Keratinocyte (primary cell): ENCODE results near the gene PLA2G2C. TPM values are rescaled to one million over a fixed set of nuclear protein-coding genes. Genes with fewer than 3 reads are reported as not detected.

Experiments
- DNase-seq: peaks from one replicate; pipeline ENCODE4 v3.0.0-alpha.2; 2011; ENCODE audit warnings: low read depth, missing footprints, low spot score
- FAIRE-seq: peaks from 2 replicates; lab custom pipeline; 2011; peaks lifted over from hg19 to GRCh38; lab: Jason Lieb, UNC
- H2AFZ ChIP-seq: 2 replicates; pipeline ENCODE4 v1.6.0; 2012; ENCODE audit warnings: low read length, control low read depth, inconsistent platforms; ENCODE audit not compliant: control insufficient read depth
- H3K27ac ChIP-seq: 2 replicates; pipeline ENCODE4 v1.5.1; 2011; ENCODE audit warnings: low read length; ENCODE audit not compliant: control insufficient read depth, insufficient read depth
- H3K27me3 ChIP-seq: 3 replicates; pipeline ENCODE4 v1.6.0; 2011; ENCODE audit warnings: low read length; ENCODE audit not compliant: control insufficient read depth, insufficient read depth; ENCODE audit errors: extremely low read depth
- H3K36me3 ChIP-seq, 2 experiments: 2 replicates in 1 of 2; 3 replicates in 1 of 2; pipeline ENCODE4 v1.5.1; 2011; ENCODE audit warnings: low read length in 2 of 2, mild to moderate bottlenecking in 1 of 2; ENCODE audit not compliant: control insufficient read depth in 2 of 2, insufficient read depth in 2 of 2; ENCODE audit errors: extremely low read depth in 1 of 2
- H3K4me1 ChIP-seq: 3 replicates; pipeline ENCODE4 v1.5.1; 2011; ENCODE audit warnings: low read length; ENCODE audit not compliant: control insufficient read depth, insufficient read depth; ENCODE audit errors: extremely low read depth
- H3K4me2 ChIP-seq: 3 replicates; pipeline ENCODE4 v1.6.0; 2011; ENCODE audit warnings: low read depth, low read length; ENCODE audit not compliant: control insufficient read depth, insufficient read depth; ENCODE audit errors: extremely low read depth
- H3K4me3 ChIP-seq, 3 experiments: fragments of 200-600 bp in 1 of 3; sonication (generic) in 1 of 3; 2 replicates in 2 of 3; 3 replicates in 1 of 3; pipeline ENCODE4 v1.5.1; 2011 to 2016; ENCODE audit warnings: low read length in 3 of 3, mild to moderate bottlenecking in 3 of 3, control low read depth in 2 of 3, inconsistent platforms in 1 of 3, low read depth in 1 of 3, mixed read lengths in 1 of 3, mixed run types in 1 of 3, moderate library complexity in 1 of 3; ENCODE audit not compliant: control insufficient read depth in 2 of 3, insufficient read depth in 2 of 3; ENCODE audit errors: extremely low read depth in 1 of 3
- H3K79me2 ChIP-seq: 2 replicates; pipeline ENCODE4 v1.6.0; 2012; ENCODE audit warnings: low read length; ENCODE audit not compliant: control insufficient read depth, insufficient read depth
- H3K9ac ChIP-seq: 3 replicates; pipeline ENCODE4 v1.6.0; 2011; ENCODE audit warnings: low read length; ENCODE audit not compliant: control insufficient read depth, insufficient read depth; ENCODE audit errors: extremely low read depth
- H3K9me1 ChIP-seq: 3 replicates; pipeline ENCODE4 v1.6.0; 2011; ENCODE audit warnings: low read length; ENCODE audit not compliant: control insufficient read depth, insufficient read depth; ENCODE audit errors: extremely low read depth
- H3K9me3 ChIP-seq: 2 replicates; pipeline ENCODE4 v1.5.1; 2012; ENCODE audit warnings: low read depth, low read length; ENCODE audit not compliant: control insufficient read depth
- H4K20me1 ChIP-seq: 3 replicates; pipeline ENCODE4 v1.6.0; 2011; ENCODE audit warnings: low read length; ENCODE audit not compliant: control insufficient read depth, insufficient read depth; ENCODE audit errors: extremely low read depth
- CTCF ChIP-seq, 3 experiments: IDR thresholded peaks in 1 of 3; conservative IDR thresholded peaks in 1 of 3; optimal IDR thresholded peaks in 1 of 3; 2 replicates in 2 of 3; 3 replicates in 1 of 3; pipeline versions ENCODE3 to v1.5.1; 2011; ENCODE audit warnings: low read length in 3 of 3, mild to moderate bottlenecking in 3 of 3, moderate library complexity in 2 of 3, control low read depth in 1 of 3, inconsistent platforms in 1 of 3; ENCODE audit not compliant: insufficient read depth in 2 of 3; ENCODE audit errors: extremely low read depth in 1 of 3
- EZH2 ChIP-seq: IDR thresholded peaks from one replicate; pipeline ENCODE4 v1.6.1; 2012; ENCODE audit warnings: inconsistent platforms, mild to moderate bottlenecking, low read length, moderate library complexity
- dilution Hi-C: fragments of 300-500 bp; cut with MboI; formaldehyde crosslinking; loops from one replicate; pipeline ENCODE4 v1.7.0; 2020; ENCODE audit warnings: low sequenced_read_pairs; ENCODE audit not compliant: extremely low pct_ligation_motif_present
- polyA plus RNA-seq, 5 experiments: library from polyadenylated mRNA; depleted of rRNA in 3 of 5; stranded (reverse) in 3 of 5; stranded (forward) in 1 of 5; unstranded in 1 of 5; fragments of >200 nt; gene quantifications; 1 replicate in 1 of 5; 2 replicates in 3 of 5; 3 replicates in 1 of 5; pipeline versions ENCODE4 v1.2.1 to v1.2.3, GENCODE V29; 2011 to 2012; ENCODE audit warnings: missing spikeins in 2 of 5, low read depth in 1 of 5, low replicate concordance in 1 of 5

The PLA2G2C gene
- polyA plus RNA-seq, 1 donor (not counting 4 experiments of a cell fraction or from before 2014, with no cell fraction given): not detected

- Histone ChIP-seq H3K79me2 (no peaks in the 10 kb centered on the region), H3K4me2 (no peak overlapping the region), H3K9me1 (no peaks in the 10 kb centered on the region), H3K4me1 (peaks cover 3% of the 10 kb centered on the region), H3K36me3 (no peaks in the 10 kb centered on the region), H2AFZ (no peak overlapping the region), H3K4me3 (no peak overlapping the region), H4K20me1 (no peaks in the 10 kb centered on the region), H3K27me3 (peaks cover 39% of the 10 kb centered on the region), H3K9ac (no peak overlapping the region), H3K27ac (no peak overlapping the region), H3K9me3 (peaks cover 6% of the 10 kb centered on the region)
- FAIRE-seq (no peak), DNase-seq (no peak)
- dilution Hi-C loops: no loop called here
- TF ChIP-seq EZH2 (no peak), CTCF (optimal IDR thresholded peaks at IDR 0.05 in 1 of 3, IDR thresholded peaks at IDR 0.05 in 1 of 3, conservative IDR thresholded peaks at IDR 0.05 in 1 of 3; ENCODE audit: extremely low read depth in 1 of 3, insufficient read depth in 2 of 3, low read length in 3 of 3) (no peak)
These were observed 2.6 kb downstream of the PLA2G2C start for GRCh38 chr1:20183616-20184271.

- FAIRE-seq (no peak), DNase-seq (no peak)
- Histone ChIP-seq H3K27ac (no peak overlapping the region), H3K9ac (no peak overlapping the region), H3K27me3 (peaks cover 39% of the 10 kb centered on the region), H3K36me3 (no peaks in the 10 kb centered on the region), H3K4me1 (peaks cover 3% of the 10 kb centered on the region), H3K79me2 (no peaks in the 10 kb centered on the region), H3K9me1 (no peaks in the 10 kb centered on the region), H3K9me3 (peaks cover 6% of the 10 kb centered on the region), H4K20me1 (no peaks in the 10 kb centered on the region), H3K4me2 (no peak overlapping the region), H3K4me3 (no peak overlapping the region), H2AFZ (no peak overlapping the region)
- no peak for TF ChIP-seq EZH2
- no peak for TF ChIP-seq CTCF (optimal IDR thresholded peaks at IDR 0.05 in 1 of 3, IDR thresholded peaks at IDR 0.05 in 1 of 3, conservative IDR thresholded peaks at IDR 0.05 in 1 of 3; ENCODE audit: extremely low read depth in 1 of 3, insufficient read depth in 2 of 3, low read length in 3 of 3)
- dilution Hi-C loops: no loop called here
These were observed 3.3 kb downstream of the PLA2G2C start for GRCh38 chr1:20183035-20183434.
